ENCODE results near the gene NBEAL2. TPM values are rescaled to one million over a fixed set of nuclear protein-coding genes. Genes with fewer than 3 reads are reported as not detected.

Gene NBEAL2
- total and polyA plus RNA-seq, 11 donors = 8.1 to 45.7 (median 13.1) TPM

DNA sequence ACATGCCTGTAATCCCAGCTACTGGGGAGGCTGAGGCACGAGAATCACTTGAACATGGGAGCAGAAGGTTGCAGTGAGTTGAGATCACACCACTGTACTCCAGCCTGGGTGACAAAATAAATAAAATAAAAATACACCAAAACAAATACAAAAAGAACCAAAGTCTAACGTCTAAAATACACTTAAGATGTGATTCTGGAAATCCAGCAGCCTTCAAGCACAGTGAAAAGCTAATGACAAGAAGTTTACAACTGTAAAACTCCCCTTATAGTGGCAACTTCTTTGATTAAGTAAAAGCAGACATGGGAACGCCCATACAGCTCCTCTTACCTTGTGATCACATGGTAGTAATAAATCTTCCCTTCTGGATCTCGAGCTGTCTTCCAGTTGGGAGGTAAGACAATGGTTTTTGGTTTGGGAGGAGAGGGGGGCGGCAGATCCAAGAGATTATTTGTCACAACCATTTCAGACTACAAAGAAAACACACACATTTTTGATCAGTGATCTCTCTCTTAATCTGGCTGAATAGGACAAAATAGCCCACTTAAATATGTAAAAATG lies 62.8 kb downstream of the NBEAL2 start:
- no peaks in the 10 kb centered on the region for H3K9me3 ChIP-seq
- intact Hi-C loops (cut with DNase I) = no loop called here
- TF ChIP-seq, protein P1, sequence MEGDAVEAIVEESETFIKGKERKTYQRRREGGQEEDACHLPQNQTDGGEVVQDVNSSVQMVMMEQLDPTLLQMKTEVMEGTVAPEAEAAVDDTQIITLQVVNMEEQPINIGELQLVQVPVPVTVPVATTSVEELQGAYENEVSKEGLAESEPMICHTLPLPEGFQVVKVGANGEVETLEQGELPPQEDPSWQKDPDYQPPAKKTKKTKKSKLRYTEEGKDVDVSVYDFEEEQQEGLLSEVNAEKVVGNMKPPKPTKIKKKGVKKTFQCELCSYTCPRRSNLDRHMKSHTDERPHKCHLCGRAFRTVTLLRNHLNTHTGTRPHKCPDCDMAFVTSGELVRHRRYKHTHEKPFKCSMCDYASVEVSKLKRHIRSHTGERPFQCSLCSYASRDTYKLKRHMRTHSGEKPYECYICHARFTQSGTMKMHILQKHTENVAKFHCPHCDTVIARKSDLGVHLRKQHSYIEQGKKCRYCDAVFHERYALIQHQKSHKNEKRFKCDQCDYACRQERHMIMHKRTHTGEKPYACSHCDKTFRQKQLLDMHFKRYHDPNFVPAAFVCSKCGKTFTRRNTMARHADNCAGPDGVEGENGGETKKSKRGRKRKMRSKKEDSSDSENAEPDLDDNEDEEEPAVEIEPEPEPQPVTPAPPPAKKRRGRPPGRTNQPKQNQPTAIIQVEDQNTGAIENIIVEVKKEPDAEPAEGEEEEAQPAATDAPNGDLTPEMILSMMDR (IDR thresholded peaks at IDR 0.05) = no peak
- no peak for TF ChIP-seq POLR2A (IDR thresholded peaks at IDR 0.05)
- H3K27me3 ChIP-seq = no peaks in the 10 kb centered on the region
- peaks cover 4 to 94% (median 78%) of the 10 kb centered on the region in 9 donors for H3K36me3 ChIP-seq
- no peak overlapping the region for H3K4me3 ChIP-seq
- no peak overlapping the region for H3K27ac ChIP-seq
- H3K4me1 ChIP-seq = peaks cover 0 to 8% (median 0%) of the 10 kb centered on the region in 12 donors
- no peak for ATAC-seq
- WGBS, 4 donors = 90 to 91% (median 91%) methylated on average over 5 of the region's 5 CpGs
- DNase-seq = no peak

DNA sequence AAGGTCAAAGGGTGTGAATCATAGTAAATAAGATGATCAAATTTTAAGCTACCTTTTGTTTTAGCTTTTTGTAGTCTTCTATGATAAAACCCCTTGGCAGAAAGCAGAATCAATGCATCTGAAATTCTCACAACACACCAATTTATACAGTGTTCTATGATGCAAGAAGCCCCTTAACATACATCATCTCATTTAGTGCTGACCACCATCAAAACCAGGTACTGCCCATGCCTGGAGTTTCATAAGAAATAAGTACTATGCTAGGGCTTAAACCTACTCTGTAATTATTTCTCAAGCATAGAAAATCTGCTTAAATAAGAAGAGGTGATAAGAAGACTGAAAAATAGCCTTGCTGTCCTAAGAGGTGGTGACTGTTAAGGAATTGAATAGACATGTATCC lies 67.6 kb downstream of the NBEAL2 start:
- intact Hi-C loops (cut with DNase I) = no loop called here
- ATAC-seq = no peak
- no peak for TF ChIP-seq POLR2A (IDR thresholded peaks at IDR 0.05)
- TF ChIP-seq, protein P1 (IDR thresholded peaks at IDR 0.05) = no peak
- Histone ChIP-seq H3K27ac (no peak overlapping the region), H3K9me3 (no peaks in the 10 kb centered on the region), H3K4me3 (no peak overlapping the region), H3K27me3 (no peaks in the 10 kb centered on the region), H3K4me1 (peaks cover 0 to 7% (median 0%) of the 10 kb centered on the region in 12 donors), H3K36me3 (peaks cover 0 to 55% (median 32%) of the 10 kb centered on the region in 9 donors)
- no peak for DNase-seq

DNA sequence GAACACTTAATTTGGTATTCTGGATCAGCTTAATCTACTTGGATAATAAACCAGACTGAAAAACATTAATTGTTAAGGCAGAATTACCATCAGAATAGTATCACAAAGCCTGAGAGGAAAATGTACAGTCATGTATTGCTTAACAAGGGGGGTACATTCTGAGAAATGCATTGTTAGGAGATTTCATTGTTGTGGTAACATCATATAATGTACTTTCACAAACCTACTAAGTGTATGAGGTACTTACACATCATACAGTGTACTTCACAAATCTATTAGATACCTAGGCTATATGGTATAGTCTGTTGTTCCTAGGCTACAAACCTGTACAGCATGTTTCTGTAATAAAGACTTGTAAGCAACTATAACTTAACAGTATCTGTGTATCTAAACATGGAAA lies 68.2 kb downstream of the NBEAL2 start:
- no peak overlapping the region for H3K4me3 ChIP-seq
- H3K27ac ChIP-seq = no peak overlapping the region
- no peak for ATAC-seq

DNA sequence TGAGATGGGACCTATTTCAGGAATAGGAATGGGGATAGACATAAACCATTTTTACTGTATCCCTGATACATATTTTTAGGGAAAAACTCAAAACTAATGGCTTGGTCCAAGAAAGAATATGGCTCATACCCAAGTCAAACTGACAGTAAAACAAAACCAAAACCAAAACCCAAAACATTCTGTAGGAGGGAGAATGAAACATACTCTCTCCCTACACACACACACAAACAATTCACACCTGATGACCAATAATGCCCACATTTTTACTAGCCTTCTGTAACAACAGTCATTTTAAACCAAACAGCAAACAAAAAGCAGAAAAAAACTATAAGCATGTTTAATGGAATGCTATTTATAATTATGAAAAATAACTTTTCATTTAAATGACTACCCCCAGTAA lies 74.9 kb downstream of the NBEAL2 start:
- H3K36me3 ChIP-seq = peaks cover 0 to 54% (median 15%) of the 10 kb centered on the region in 9 donors
- no peaks in the 10 kb centered on the region for H3K9me3 ChIP-seq
- no peaks in the 10 kb centered on the region for H3K27me3 ChIP-seq
- peaks cover 0 to 27% (median 0%) of the 10 kb centered on the region in 12 donors for H3K4me1 ChIP-seq
- DNase-seq = no peak
- intact Hi-C loops (cut with DNase I) = no loop called here
- no peak for TF ChIP-seq POLR2A (IDR thresholded peaks at IDR 0.05)
- TF ChIP-seq, protein P1 (IDR thresholded peaks at IDR 0.05) = no peak
- ATAC-seq = no peak
- no peak overlapping the region for H3K27ac ChIP-seq
- H3K4me3 ChIP-seq = no peak overlapping the region

More for the DNA sequence above, 68.2 kb downstream of the NBEAL2 start:
- H3K27me3 ChIP-seq = no peaks in the 10 kb centered on the region
- TF ChIP-seq POLR2A (IDR thresholded peaks at IDR 0.05) = no peak
- TF ChIP-seq, protein P1 (IDR thresholded peaks at IDR 0.05) = no peak
- intact Hi-C loops (cut with DNase I) = no loop called here
- H3K9me3 ChIP-seq = no peaks in the 10 kb centered on the region
- H3K4me1 ChIP-seq = peaks cover 0 to 7% (median 0%) of the 10 kb centered on the region in 12 donors
- DNase-seq = no peak
- H3K36me3 ChIP-seq = peaks cover 0 to 55% (median 27%) of the 10 kb centered on the region in 9 donors
